ENCODE data around the gene CEBPG.

Gene CEBPG

GRCh38 chr19:33396701-33397535 lies 23.4 kb downstream of the CEBPG start:
- no peak for FAIRE-seq

DNA sequence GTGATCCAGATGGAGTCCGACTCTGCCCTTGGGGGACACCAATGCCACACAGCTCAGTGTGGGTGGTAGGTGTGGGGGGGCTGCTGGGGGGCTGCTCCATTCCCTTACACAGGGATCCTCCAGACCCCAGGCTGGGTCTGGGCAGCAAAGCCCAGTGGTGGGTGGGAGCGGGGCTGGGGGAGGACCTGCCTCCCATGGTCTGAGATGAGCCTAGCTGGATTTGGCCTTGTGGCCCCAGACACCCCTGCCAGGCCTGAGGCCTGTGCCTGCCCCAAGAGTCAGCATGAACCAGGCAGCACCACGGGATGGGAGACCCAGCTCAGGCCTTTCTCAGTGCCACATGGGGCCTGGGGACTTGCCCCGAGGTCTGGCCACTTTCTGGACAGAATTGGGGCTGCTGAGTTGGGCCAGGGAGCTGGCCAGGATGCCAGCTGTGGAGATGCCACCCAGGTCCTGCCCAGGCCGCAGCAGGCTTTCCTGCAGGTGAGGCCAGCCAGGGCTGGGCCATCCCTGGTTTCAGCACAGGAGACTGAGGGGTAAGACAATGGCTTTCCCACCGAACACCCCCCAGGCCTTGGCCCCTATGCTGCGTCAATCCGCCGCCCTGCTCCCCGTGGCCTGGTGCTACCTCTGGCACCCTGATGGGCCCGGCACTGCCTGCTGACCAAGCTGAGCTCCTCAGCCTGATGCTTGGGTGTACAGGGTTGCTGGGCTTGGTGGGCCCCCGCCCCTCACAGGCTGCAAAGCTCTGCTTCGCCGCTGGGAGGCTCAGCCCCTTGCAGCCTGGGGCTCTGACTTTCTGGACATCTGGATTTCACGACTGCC lies 24.2 kb downstream of the CEBPG start:
- FAIRE-seq = no peak

DNA sequence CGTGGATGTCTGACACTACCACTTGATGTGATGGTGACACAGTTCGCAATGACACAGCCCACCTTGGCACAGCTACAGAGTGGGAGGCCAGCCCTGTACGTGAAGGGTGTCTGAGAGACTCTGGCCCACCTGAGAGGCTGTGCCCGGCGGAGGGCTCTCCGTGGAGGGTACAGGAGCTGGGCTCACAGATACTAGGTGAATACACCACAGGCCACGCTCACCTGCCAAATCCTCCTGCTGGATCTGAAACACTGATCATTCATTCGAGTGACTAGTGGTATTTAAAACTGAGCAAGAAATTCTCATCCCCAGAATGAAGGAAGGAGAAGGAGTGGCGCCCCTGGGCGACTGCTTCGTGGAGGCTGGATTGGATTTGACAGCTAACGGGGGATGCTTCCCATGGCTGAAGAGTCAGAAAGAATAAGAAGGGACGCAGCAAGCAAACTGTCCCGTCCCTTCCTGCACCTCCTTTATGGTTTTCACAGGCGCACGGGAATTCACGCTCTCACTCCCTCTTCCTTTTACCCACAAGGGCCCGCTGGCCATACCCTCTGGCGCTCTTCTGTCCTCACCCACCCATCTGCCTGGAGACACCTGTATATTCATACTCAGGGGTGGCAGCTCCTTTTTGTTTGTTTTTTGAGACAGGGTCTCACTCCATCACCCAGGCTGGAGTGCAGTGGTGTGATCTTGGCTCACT lies 25.0 kb downstream of the CEBPG start:
- no peak for FAIRE-seq

GRCh38 chr19:33399081-33399744 lies 25.7 kb downstream of the CEBPG start:
- no peak for FAIRE-seq

DNA sequence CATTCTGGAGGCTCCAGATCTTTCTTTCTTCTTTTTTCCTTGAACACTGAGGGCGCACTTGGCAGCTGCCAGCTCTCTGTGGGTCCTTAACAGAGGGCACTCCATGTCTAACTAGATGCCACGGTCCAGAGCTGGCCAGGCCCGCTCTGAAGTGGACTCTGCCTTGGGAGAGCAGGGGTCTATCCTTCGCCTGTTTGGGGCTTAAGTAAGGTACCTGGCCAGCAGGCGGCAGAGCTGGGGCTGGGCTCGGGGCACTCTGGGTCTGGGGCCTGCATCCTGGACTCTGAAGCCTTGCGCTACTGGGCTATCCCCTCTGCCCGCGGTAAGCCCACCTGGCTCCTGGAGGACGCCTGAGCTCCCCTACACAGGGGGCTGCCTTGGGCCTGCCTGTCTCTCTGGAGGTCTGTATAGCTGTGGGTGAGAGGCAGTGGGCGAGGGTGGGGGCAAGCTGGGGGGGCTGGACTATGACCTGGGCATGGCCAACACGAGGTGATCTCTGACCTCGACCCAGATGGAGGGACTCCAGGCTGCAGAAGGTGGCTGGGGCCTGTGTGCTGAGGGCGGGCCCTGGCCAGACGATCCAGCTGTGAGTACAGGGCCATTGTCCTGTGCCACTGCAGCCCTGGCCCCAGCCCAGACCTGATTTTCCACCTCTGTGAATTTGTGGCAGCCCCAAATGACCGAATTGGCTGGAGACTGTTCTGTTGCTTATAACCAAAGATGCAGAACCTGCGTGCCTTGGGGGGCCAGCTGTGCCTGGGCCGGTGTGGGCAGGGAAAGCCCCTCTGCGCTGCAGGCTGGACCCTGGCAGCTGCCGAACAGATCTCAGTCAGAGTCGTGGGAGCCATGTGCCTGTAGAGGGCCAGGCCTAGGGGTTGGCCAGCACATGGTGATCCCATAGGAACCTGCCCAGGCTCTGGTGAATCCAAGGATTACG lies 26.5 kb downstream of the CEBPG start:
- FAIRE-seq = no peak

DNA sequence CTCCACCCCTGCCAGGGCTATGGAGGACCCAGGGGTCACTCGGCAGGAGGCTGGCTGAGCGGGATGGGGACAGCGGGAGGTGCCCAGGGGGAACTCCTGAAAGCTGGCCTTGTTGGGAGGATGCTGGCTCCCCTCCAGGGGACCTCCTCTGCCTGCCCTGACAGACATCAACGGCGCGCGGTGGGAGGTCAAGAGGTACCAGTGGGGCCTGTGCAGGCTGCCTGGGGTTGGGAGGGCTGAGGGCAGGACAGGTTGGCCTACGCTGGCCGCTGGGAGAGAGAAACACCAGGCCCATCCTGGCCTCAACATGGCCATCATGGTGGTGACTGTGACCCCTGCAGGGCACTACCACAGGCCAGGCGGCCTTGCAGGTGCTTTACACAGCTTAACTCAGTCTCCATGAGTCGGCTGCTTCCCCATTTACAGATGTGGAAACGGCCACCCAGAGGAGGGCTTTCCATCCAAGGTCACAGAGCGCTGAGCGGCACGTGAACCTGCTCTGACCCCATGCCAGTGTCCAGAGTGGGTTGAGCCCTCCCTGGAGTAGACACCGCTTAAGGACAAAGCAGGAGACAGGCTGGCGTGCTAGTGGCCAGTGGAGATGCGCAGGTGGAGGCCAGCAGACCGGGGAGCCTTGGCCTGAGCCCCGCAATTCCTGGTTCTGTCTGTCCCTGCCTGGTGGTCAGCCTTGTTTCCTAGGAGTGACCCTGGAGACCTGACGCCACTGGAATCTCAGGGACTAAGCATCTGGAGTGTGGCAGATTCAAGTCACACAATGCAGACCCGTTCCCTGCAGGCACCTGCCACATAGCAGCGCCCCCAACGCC lies 27.6 kb downstream of the CEBPG start:
- no peak for FAIRE-seq

GRCh38 chr19:33401683-33402420 lies 28.3 kb downstream of the CEBPG start:
- no peak for FAIRE-seq

DNA sequence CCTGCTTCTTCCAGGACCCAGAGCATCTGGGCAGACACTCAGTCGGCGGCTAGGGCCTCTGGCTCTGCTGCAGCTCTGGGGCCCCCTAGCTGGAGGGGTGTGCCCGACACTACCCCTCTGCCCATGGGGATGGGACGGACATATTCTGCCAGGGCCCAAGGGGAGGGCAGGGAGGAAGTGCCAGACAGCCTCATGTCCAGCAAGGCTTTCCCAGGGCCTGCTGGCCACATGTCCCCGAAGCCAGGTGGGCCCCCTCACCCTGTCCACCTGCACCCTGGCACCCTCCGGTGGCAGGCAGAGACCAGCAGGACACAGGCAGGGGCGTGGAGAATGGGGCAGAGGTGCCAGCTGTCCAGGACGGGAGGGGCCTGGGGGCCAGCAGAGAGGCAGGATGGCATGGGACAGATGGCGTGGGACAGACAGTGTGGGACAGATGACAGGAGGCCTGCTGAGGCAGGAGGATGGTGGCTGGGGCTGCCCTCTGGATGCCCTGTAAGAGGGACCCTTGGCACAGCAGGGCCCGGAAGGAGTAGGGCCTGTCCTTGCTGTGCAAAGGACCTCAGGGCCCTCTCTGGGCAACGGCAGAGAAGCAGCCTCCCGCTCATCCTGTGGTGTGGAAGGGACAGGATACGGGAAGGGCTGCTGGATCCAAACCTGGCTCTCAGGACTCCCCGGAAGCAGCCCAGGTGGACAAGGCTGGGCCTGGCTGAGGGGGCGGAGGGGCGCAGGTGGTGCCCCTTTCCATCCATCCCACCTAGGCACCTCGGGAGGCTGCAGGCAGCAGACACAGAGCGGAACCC lies 29.1 kb downstream of the CEBPG start:
- no peak for FAIRE-seq

DNA sequence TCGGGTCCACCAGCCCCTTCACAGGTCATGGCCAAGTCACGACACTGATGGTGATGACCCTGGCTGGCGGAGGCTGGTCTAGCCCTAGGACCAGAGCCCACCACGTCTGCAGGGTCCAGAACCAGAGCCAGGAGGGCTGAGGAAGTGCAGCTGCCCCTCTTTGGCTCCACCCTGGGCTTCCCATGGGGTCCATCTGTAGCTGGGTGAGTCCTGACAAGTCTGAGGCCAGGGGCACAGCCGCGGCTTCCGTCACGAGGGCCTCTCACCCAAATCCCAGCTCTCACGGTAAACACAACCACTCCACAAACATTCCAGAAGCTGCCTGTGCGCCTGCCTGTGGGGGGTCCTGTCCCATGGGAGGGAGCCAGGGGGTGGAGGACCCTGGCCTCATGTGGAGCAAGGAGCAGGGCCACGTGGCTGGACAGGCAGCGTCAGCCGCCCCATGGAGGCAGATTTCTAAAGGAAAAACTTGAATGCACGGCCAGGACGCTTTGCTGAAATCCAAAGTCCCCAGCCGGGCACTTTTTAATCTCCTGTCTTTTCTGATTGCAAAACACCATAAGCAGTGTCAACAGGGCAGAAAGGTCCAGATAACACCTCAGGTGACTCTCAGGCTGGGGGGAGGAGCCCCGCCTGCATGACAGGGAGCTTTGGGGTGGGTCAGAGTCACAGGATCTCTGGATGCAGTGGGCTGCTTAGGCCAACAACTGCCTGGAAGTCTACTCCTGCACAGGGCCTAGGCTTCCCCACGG lies 29.9 kb downstream of the CEBPG start:
- FAIRE-seq = no peak

DNA sequence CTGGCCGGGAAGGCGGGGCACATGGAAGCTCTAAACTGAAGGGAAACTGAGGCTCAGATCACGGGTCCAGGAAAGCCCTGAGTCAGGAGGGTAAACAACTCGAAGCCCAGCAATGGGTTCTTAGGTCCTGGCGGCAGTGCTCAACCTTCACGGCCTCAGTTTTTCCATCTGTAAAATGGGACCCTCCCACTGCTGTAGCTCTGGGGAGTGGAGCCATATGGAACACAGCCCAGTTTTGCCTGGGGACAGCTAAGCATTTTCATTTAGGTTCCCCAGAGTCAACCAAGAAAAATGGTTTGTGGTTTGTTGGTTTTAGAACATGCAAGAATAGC lies 30.4 kb downstream of the CEBPG start:
- FAIRE-seq = no peak

GRCh38 chr19:33404506-33405253 lies 31.2 kb downstream of the CEBPG start:
- FAIRE-seq = no peak

DNA sequence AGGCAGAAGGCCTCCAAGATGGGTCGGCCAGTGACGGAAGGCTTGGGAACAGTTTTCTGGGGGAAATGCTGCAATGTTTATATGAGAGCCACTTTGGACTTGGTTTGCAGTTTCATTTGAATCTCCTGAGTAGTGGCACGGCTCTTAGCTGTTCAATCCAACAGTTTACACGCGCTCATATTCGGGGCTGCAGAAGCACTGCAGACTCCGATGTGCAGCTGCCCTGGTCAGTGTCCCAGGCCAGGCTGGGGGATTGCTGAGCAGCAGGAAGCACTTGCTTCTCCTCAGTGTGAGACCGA lies 31.7 kb downstream of the CEBPG start:
- FAIRE-seq = no peak

GRCh38 chr19:33405553-33406461 lies 32.3 kb downstream of the CEBPG start:
- FAIRE-seq = no peak

GRCh38 chr19:33406521-33407139 lies 33.1 kb downstream of the CEBPG start:
- FAIRE-seq = no peak

- no peak for FAIRE-seq
Observed at GRCh38 chr19:33407140-33407551, 33.6 kb downstream of the CEBPG start.

DNA sequence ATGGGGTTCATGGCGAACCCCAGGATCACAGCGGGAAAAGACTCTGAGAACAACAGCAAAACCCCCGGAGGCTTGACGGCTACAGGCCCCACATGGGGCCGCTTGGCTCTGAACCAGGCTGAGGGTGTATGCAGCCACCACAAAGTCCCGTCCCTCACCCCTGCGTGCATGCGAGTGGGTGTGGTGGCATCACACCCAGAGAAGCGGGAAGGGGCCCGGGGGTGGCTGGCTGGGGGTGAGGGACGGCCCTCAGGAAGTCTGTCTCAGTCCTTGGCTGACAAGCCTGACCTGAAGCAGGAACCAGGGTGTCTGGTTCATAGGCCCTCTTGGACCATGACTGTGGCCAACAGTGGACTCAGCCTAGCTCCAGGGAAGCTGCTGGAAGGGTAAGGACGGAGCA lies 34.2 kb downstream of the CEBPG start:
- no peak for FAIRE-seq

Measured in colon (tissue), 2 donors.